Ammon's horn (tissue), 1 donor: ENCODE data around the gene INTS2.
A peak's percentile ranks its signal among the peaks of the same experiment; 100 is the strongest.
"Not testable (repeated sequence)": the region's sequence is repeated elsewhere in the genome, so short reads cannot be mapped to it uniquely, and the experiment has no call there.

Source experiments
- DNase-seq: peaks from one replicate; pipeline ENCODE4 v3.0.0-alpha.2; 2016; ENCODE audit warnings: low spot score

The INTS2 gene

DNA sequence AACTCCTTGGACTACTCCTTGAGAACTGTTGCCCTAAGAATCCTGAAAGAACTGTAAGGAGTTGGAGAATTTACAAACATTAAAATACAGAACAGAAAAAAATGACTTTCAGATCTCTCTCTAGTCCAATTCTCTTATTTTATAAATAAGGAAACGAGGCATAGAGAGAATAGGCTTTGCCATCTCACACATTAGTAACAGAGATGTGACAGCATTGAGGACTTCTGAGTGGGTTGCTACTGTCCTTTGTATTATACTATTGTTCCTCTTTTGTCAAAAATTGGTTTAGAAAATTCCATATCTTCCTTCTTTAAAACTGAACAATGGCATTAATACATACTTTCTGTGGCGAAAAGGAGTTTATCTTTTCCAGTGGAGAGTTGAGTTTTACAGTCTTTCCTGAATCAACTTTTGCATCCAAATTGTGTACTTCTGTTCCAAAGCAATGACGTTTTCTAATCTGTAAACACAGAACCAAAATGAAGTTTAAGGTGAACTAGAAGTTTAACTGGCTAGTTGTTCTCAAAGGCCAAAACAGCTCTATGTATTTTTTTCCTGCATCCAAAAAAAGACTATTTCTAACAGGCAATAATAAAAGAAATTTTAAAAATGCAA is 80.9 kb downstream of the INTS2 start:
- DNase-seq: no peak

DNA sequence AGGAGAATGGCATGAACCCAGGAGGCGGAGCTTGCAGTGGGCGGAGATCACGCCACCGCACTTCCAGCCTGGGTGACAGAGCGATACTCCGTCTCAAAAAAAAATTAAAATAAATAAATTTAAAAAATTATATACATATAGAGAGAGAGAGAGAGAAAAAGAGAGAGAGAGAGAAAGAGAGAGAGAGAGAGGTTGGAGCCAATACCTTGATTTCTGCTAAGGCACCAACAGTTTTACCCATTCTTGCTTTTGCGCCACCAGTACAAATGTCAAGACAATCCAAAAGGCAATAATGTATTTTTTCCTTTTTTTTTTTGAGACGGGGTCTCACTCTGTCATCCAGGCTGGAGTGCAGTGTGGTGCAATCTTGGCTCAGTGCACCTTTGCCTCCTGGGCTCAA is 81.7 kb downstream of the INTS2 start:
- no peak for DNase-seq

DNA sequence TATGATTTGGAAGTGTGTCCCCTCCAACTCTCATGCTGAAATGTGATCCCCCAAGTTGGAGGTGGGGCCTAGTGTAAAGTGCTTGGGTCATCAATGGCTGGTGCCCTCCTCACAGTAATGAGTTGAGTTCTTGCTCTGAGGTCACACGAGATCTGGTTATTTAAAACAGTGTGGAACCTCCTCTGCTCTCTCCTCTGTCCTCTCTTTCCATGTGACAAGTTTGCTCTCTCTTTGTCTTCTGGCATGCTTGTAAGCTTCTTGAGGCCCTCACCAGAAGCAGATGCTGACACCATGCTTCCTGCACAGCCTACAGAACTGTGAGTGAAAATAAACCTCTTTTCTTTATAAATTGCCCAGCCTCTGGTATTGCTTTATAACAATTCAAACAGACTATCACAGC is 84.3 kb downstream of the INTS2 start:
- DNase-seq: no peak

DNA sequence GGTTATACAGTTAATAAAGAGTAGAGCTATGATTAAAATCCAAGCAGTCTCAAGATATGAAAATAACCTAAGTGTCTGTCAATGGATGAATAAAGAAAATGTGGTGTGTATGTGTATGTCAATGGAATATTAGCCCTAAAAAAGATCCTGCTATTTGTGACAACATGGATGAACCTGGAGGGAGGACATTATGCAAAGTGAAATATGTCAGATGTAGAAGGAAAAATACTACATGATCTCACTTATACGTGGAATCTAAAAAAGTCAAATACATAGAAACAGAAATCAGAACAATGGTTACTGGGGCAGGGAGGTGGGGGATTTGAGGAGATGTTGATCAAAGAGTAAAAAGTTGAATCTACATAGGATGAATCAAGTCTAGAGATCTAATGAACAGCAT is 84.9 kb downstream of the INTS2 start:
- no peak for DNase-seq

DNA sequence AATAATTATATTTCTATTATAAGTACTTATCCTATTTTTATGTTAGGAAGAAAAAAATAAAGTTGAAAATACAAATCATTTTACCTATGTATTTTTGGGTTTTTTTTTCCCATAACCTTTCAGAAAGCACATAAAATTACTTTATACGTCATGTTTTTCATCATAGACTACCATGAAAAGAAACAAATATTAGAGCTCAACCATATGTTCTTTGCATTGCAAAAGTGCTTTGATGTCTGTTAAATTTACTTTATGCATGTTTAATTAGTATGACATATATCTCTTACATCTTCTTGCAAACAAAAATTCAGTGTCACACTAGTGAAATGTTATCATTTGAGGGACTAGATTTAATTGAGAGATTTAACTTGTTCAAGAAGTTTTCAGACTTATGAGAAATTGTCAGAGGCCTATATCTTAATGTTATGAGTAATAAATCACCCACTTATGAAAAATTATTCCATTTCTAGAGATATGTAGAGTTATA is 88.4 kb downstream of the INTS2 start:
- no peak for DNase-seq

DNA sequence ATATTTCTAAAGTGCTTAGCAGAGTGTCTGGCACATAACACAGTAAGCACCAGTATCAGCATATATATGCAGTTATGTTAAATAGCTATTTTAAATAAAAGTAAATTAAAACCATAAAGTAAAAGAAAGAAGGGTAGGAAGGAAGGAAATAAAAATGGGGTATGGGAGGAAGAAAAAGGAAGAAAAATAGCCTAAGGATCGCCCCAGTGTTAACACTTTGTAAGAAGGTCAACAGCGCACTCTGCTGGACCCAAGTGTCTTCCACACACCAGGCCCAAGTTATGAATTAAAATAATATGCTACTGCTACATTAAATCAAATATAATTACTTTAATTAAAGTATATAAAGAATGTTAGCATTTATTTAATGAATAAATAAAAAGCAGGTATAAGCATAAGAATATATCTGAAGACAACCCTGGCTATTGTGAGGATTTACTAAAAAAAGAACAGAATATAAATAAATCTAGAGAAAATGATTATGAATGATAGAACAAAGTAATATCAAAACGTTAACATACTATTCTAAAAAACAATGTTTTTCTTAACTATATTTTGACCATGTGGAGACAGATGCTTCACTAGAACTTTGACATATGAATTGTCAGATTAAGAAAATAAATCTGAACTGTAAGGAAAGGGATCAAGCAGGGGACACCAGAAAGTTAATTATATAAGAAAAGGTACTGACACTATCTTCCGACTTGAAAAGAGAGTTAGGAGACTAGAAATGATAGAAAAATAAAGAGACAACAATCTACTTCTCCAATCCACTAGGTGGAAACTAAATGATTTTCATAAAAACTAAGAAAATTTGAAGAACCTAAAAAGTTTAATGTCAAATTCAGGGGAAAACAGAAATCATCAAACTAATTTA is 90.4 kb downstream of the INTS2 start:
- DNase-seq: peak; percentile 52

DNA sequence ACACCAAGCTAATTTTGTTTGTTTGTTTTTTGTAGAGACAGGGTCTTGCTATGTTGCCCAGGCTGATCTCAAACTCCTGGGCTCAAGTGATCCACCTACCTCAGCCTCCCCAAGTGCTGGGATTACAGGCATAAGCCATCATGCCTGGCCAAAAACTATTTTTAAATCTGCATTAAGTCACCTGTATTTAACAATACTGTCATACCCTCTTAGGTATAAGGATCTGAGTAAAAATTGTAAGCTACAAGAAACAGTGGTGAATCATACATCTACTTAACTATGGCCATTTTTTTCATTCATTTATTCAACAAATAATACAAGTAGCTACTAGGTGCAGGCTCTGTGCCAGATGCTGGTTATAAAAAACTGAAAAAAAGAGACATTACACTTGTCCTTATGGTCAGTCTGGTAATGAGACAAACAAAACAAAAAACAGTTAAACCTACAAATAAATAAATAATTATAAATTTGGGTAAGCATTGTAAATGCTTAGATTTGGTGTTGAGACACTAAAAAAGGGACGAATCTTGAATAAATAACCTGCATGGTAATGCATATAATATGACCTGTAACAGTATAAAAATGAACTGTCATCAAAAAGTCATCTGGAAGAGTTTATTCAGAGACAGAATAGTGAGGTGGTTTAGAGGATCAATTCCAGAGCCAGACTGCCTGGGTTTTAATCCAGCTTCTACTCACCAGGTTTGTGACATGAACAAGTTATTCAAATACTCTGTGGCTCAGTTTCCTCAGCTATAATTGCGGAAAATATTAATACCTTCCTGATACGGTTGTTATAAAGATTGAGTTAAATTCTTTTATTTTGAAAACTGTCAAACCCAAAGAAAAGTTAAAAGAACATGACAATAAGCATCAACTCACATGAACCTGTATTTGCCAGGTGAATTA is 91.3 kb downstream of the INTS2 start:
- DNase-seq: no peak

DNA sequence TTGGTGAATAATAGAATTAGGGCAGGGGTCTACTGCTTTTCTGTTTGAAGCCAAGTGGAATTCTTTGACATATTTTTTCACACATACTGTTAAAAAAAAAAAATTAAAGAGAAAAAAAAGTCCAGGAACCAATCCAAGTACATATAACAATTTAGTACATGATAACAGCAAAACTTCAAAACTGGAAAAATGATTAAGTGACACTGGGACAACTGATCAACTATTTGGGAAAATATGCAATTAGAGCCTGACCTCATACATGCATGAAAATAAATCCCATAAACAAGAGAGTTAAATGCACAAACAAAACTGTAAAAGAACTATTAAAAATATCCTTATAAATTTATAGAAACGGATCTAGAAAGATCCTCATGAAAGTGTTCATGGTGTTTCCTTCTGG is 92.2 kb downstream of the INTS2 start:
- DNase-seq: no peak

DNA sequence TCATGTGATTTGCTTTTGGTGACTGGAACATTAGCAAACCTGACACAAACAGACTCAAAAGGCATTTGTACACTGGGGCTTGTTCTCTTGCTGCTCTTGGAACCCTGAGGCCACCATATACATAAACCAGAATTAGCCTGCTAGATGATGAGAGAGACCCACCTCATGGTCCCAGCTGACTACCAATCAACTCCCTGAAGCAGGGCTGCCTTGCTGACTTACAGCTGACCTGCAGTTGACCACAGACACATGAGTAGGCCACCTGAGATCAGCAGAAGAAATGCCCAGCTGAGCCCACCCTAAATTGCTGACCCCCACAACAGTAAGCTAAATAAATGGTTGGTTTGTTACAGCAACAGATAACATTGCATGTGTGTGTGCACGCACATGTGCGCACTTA is 93.2 kb downstream of the INTS2 start:
- no peak for DNase-seq

DNA sequence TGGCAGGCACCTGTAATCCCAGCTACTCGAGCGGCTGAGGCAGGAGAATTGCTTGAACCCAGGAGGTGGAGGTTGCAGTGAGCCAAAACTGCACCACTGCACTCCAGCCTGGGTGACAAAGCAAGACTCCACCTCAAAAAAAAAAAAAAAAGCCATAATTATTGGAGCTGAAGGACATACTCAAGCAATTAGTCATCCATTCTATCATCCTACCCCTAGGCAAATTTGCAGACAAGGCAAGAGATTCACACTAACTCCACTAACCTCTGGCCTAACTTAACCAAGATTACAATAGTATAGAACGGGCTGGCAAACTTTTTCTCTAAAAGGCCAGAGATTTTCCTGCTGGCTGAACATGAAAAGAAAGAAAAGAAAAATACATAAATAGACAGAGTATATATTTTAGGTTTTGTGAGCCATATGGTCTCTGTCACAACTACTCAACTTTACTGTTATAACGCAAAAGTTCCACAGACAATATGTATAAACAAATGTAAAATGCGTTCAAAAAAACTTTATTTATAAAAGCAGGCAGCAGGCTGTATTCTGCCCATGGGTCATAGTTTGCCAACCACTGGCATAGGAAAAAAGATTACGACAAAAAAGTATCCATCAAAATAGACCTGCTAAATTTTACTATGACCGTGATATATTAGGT is 94.1 kb downstream of the INTS2 start:
- no peak for DNase-seq

DNA sequence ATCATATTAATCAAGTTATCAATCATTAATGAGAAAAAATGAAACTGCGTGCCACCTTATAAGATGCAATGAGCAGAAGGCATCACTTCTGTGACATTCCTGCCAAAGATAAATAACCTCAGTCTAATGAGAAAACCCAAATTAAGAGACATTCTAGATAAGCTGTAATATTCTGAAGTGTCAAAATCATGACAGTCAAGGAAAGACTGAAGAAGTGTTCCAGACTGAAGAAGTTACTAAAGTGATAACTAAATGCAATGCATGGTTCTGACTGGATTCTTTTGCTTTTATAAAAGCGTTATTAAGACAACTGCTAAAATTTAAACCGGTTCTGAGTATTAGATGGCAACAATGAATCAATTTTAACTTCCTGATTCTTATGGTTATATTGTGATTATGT is 95.3 kb downstream of the INTS2 start:
- no peak for DNase-seq

DNA sequence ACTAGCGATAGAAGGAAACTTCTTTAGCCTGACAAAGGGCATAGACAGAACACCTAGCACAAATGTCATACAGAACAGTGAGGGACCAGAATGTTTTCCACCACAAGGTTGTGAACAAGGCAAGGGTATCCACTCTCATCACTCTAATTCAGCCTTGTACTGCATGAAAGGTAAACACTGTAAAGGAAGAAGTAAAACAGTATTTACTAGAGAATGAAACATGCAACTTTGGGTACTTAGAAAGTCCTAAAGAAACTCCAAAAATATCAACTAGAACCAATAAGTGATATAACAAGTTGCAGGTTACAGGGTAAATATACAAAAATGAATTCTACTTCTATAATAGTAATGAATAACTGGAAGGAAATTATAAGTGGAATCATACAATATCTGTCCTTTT is 96.7 kb downstream of the INTS2 start:
- no peak for DNase-seq

DNA sequence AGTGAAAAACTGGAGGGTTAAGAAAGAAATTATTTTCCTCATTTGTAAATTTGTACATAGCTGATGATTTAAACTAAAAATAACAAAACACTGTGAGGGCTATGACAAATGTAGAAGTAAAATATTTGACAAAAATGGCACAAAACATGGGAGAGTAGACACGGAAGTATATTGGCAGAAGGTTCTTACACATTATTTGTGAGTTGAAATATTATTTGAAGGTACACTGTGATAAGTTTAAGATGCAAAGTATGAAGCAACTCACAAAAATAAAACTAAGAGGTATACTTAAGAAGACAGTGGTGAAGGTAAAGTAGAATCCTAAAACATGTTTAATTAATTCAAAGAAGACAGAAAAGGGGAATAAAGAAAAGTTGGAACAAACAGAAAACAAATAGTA is 99.1 kb downstream of the INTS2 start:
- no peak for DNase-seq

DNA sequence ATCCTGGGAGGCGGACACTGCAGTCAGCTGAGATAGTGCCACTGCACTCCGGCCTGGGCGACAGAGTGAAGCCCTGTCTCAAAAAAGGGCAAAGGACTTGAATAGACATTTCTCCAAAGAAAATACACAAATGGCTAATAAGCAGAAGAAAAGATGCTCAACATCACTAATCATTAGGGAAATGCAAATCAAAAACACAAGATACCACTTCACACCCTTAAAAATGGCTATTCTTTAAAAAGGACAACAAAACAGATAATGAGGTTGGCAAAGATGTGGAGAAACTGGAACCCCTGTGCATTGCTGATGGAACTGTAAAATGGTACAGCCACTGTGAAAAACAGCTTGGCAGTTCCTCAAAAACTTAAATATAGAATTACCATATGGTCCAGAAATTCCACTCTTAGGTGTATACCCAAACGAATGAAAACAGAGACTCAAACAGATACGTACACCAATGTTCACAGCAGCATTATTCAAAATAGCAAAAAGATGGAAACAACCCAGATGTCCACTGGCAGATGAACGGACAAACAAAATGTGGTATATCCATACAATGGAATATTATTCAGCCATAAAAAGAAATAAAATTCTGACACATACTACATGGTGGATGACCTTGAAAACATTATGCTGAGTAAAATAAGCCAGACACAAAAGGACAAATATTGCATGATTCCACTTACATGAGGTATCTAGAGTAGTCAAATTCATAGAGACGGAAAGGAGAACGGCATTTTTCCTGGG is 100.0 kb downstream of the INTS2 start:
- no peak for DNase-seq

DNA sequence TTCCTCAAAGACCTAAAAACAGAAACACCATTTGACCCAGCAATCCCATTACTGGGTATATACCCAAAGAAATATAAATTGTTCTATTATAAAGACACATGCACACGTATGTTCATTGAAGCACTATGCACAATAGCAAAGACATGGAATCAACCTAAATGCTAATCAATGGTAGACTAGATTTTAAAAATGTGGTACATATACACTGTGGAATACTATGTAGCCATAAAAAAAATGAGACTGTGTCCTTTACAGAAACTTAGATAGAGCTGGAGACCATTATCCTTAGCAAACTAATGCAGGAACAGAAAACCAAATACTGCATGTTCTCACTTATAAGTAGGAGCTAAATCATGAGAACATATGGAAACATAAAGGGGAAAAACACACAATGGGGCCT is 100.9 kb downstream of the INTS2 start:
- DNase-seq: not testable (repeated sequence)

DNA sequence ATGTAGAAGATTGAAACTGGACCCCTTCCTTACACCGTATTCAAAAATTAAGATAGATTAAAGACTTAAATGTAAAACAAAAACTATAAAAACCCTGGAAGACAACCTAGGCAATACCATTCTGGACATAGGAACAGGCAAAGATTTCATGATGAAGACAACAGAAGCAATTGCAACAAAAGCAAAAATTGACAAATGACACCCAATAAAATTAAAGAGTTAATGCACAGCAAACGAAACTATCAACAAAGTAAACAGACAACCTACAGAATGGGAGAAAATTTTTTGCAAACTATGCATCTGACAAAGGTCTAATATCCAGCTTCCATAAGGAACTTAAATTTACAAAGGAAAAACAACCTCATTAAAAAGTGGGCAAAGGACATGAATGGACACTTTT is 101.6 kb downstream of the INTS2 start:
- DNase-seq: not testable (repeated sequence)

DNA sequence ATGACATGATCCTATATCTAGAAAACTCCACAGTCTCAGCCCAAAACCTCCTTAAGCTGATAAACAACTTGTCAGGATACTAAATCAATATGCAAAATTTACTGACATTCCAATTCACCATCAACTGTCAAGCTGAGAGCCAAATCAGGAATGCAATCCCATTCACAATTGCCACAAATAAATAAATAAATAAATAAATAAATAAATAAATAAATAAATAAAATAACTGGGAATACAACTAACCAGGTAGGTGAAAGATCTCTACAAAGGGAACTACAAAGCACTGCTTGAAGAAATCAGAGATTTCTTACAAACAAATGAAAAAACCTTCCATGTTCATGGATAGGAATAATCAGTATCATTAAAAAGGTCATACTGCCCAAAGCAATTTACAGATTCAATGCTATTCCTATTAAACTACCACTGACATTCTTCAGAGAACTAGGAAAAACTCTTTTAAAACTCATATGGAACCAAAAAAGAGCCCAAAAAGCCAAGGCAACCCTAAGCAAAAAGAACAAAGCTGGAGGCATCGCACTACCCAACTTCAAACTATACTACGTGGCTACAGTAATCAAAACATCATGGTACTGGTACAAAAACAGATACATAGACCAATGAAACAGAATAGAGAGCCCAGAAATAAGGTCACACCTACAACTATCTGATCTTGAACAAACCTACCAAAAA is 102.2 kb downstream of the INTS2 start:
- no peak for DNase-seq

DNA sequence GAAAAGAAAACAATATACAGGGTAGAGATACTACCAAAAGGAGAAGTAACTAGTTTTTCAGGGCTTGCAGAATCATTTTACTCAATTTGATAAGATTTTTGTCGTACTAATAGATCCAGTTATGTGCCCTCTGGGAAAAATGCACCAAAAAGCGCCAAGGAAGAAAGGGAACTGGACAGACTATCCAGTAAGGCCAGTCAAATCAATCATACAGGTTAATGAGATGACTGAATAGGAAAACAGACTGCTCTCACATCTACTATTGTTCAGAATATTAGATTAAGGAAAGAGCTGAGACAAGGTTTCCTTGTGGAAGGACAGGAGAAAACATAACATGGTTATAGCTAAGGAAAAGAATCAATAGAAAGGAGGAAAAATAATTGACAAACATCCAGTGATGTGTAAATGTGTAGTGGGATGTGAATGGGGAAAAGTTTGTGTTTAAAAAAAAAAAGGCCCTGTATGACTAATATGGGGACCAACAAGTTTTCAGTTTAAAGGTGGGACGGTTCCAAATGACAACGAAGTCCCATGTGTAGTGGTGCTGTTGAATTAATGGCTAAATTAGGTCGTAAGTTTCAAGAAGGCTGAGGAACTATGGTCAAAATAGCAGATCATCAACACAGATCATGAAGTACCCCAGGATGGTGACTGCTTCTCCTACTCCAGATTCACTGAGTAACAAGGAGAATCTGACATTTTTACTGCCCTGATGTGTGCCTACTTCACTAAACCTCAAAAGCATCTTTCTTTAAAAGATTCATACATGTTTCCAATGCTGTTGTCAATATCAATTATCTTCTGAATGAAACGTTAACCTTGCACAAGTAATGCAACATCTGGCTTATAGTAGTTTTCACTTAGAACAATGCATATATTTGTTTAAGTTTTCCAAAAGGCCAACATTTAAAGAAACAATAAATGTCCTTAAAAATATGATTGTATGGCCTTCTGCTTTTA is 105.2 kb downstream of the INTS2 start:
- DNase-seq: no peak

DNA sequence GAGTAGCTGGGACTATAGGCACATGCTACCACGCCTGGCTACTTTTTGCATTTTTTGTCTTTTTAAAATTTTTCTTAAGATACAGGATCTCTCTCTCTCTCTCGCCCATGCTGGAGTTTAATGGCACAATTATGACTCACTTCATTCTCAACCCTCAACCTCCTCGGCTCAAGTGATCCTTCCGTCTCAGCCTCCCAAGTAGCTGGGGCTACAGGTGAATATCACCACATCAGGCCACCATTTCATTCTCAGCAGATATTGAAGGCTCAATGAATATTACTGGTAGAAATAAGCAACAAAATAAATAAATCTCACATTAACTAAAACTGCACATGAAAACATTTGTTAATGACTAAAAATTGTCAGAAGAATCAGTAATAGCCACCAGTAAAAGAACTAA is 106.1 kb downstream of the INTS2 start:
- DNase-seq: no peak
